ENCODE measurements around the gene ONECUT2.

Gene ONECUT2

DNA sequence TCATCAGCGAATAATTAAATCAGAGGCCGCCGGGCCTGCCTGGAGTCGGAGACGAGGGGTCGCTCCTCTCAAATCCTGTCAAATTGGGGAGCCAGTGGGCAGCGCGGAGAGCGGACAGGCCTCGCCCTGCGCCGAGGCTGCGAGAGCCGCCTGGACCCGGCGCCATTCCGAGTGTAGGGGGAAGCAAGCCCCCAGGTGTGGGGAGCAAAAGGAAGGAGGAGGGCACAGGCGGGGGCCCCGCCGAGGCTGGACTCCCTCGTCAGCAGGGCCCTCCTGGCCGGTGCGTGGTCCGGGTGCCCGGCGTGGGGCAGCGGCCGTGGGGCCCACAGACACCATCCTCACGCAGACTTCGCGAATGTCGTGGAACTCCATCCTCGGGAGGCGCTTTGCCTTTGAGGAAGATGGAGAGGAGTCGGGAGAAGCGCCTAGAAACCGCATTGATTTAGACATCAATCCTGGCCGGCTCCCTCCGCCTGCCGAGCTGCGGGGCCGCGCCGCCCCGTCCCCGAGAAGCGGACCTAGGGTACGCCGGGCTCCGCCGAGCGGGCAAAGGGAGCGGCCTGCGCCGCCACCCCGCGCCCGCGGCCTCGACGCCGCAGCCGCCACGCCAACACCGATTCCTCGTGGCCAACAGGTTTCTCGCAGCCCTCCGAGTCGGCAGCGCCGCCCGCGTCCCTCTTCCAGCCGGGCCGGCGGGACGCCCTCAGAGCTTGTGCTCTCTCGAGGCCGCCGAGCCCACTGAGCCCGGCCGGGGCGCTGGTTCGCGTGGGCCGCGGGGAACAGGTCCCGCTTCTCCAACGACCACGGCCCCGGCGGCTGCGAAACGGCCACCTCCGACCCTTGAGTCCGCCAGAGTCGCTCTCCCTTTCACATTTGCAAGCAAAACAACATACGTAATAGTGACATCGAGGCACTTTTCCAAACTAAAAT lies 6.7 kb upstream of the ONECUT2 start:
- ATAC-seq (ENCODE audit: insufficient read depth, low read depth) = no peak
- TF ChIP-seq, protein P1, sequence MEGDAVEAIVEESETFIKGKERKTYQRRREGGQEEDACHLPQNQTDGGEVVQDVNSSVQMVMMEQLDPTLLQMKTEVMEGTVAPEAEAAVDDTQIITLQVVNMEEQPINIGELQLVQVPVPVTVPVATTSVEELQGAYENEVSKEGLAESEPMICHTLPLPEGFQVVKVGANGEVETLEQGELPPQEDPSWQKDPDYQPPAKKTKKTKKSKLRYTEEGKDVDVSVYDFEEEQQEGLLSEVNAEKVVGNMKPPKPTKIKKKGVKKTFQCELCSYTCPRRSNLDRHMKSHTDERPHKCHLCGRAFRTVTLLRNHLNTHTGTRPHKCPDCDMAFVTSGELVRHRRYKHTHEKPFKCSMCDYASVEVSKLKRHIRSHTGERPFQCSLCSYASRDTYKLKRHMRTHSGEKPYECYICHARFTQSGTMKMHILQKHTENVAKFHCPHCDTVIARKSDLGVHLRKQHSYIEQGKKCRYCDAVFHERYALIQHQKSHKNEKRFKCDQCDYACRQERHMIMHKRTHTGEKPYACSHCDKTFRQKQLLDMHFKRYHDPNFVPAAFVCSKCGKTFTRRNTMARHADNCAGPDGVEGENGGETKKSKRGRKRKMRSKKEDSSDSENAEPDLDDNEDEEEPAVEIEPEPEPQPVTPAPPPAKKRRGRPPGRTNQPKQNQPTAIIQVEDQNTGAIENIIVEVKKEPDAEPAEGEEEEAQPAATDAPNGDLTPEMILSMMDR (IDR thresholded peaks at IDR 0.05; ENCODE audit: borderline replicate concordance, extremely low read depth, low read length, poor library complexity, severe bottlenecking) = no peak
- TF ChIP-seq EZH2 (IDR thresholded peaks at IDR 0.05; ENCODE audit: borderline replicate concordance, low read depth, low read length, severe bottlenecking) = no peak
- Histone ChIP-seq H2AFZ (ENCODE audit: low read depth, low read length) (no peak overlapping the region), H3K27ac (ENCODE audit: low read length) (no peak overlapping the region), H4K20me1 (ENCODE audit: insufficient read depth, low read length) (no peaks in the 10 kb centered on the region; the same call in 1 of the 2 replicates), H3K79me2 (ENCODE audit: insufficient read depth, low read length) (no peaks in the 10 kb centered on the region), H3K4me2 (ENCODE audit: insufficient read depth, low read length) (no peak overlapping the region), H3K27me3 (ENCODE audit: insufficient read depth, low read length, poor library complexity) (no peaks in the 10 kb centered on the region), H3K4me1 (ENCODE audit: insufficient read depth, low read length) (no peaks in the 10 kb centered on the region), H3K36me3 (ENCODE audit: insufficient read depth, low read length) (no peaks in the 10 kb centered on the region), H3K9me3 (ENCODE audit: insufficient read depth, low read length, severe bottlenecking) (no peaks in the 10 kb centered on the region), H3K9ac (ENCODE audit: low read depth, low read length) (no peak overlapping the region), H3K4me3 (ENCODE audit: low read depth in 1 of 2, low read length in 2 of 2) (no peak overlapping the region)
- DNase-seq = no peak

DNA sequence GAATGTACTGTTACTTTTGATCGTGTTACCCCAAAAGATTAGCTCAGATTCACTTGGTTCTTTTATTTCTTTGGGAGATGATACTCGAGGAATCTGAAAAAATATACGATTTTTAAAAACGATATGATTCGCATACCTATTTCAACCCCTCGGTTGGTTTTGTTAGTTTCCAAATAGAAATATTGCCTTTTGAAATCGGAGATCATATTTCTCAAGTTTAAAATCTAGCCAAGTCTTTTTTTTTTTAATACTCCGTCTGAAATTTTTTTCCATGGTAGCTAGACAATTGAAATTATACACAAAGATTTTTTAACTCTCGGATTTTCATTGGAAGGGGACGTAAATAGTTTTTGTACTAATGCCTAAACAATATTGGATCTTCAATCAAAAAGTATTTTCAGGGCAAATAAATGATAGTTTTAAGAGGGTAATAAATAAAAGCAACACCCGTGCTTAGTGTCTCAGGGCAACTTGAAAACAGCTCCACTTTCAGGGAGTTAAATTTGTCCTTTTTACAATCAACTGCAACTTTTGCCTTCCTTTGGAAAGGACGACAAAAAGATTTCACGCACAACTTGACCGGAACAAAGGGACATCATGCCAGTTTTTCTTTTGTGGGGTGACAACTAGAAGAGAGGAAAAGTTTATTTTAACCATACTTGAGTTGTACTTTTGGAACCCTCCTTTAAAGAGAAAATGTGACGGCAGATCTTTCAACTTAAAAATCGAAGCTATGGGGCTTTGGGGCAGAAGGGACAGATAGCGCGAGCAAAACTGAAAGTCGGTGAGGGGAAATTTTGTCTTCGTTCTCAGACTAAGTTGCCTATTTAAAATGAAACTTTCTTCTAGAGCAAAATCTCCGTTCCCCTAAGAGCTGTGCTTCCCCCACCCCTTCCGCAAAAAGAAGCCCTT lies 5.8 kb upstream of the ONECUT2 start:
- DNase-seq (no peak), ATAC-seq (ENCODE audit: insufficient read depth, low read depth) (no peak)
- Histone ChIP-seq H3K4me3 (ENCODE audit: low read depth in 1 of 2, low read length in 2 of 2) (no peak overlapping the region), H3K4me2 (ENCODE audit: insufficient read depth, low read length) (no peak overlapping the region), H3K27me3 (ENCODE audit: insufficient read depth, low read length, poor library complexity) (no peaks in the 10 kb centered on the region), H3K79me2 (ENCODE audit: insufficient read depth, low read length) (no peaks in the 10 kb centered on the region), H3K9me3 (ENCODE audit: insufficient read depth, low read length, severe bottlenecking) (no peaks in the 10 kb centered on the region), H3K27ac (ENCODE audit: low read length) (no peak overlapping the region), H2AFZ (ENCODE audit: low read depth, low read length) (no peak overlapping the region), H4K20me1 (ENCODE audit: insufficient read depth, low read length) (no peaks in the 10 kb centered on the region; the same call in 1 of the 2 replicates), H3K36me3 (ENCODE audit: insufficient read depth, low read length) (no peaks in the 10 kb centered on the region), H3K9ac (ENCODE audit: low read depth, low read length) (no peak overlapping the region), H3K4me1 (ENCODE audit: insufficient read depth, low read length) (no peaks in the 10 kb centered on the region)
- TF ChIP-seq EZH2 (IDR thresholded peaks at IDR 0.05; ENCODE audit: borderline replicate concordance, low read depth, low read length, severe bottlenecking) = no peak
- TF ChIP-seq, protein P1 (IDR thresholded peaks at IDR 0.05; ENCODE audit: borderline replicate concordance, extremely low read depth, low read length, poor library complexity, severe bottlenecking) = no peak

DNA sequence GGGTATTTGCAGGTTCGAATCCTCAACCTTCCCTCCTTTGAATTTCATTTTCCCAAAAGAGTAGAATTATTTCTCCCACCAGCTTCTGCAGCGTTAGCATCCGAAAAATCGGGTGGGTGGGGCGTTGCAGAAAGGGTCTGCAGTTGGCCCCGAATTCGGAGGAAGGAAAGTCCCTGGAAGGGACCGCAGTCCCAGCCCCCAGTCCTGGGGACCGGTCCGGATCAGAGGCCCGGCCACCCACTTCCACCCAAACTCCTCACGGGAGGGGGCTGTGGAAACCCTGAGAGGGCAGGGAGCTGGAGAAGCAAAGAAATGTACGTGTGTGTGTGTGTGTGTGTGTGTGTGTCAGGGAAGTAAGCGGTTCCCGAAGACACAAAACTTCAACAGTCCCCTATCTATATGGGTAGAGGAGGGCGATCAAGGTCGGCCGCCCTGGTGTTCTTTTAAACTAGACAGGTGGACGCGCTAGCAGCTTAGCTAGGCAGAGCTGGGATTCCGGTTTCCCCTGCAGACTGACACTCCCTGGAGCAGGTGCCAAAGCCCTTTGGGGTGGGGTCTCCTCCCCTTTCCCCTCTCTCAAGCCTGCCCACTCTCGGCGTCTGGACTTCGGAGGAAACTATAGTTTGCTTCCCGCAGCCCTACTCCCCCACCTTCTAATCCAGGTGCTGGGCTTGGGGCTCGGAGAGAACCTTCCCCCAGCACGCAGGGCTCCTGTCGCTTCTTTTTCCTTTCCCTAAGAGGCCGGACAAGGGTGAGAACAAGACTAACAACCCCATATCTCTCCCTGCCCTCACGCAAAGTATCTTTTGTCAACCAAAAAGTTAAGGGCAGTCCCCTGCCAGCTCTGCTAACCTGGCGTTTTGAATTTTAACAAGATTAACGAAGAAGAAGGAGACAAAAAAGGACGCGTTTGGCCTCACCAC lies 4.8 kb upstream of the ONECUT2 start:
- Histone ChIP-seq H3K9ac (ENCODE audit: low read depth, low read length) (no peak overlapping the region), H2AFZ (ENCODE audit: low read depth, low read length) (no peak overlapping the region), H3K4me1 (ENCODE audit: insufficient read depth, low read length) (no peaks in the 10 kb centered on the region), H3K27ac (ENCODE audit: low read length) (no peak overlapping the region), H3K79me2 (ENCODE audit: insufficient read depth, low read length) (no peaks in the 10 kb centered on the region), H3K4me3 (ENCODE audit: low read depth in 1 of 2, low read length in 2 of 2) (no peak overlapping the region), H3K27me3 (ENCODE audit: insufficient read depth, low read length, poor library complexity) (no peaks in the 10 kb centered on the region), H4K20me1 (ENCODE audit: insufficient read depth, low read length) (no peaks in the 10 kb centered on the region; the same call in 1 of the 2 replicates), H3K9me3 (ENCODE audit: insufficient read depth, low read length, severe bottlenecking) (no peaks in the 10 kb centered on the region), H3K4me2 (ENCODE audit: insufficient read depth, low read length) (no peak overlapping the region), H3K36me3 (ENCODE audit: insufficient read depth, low read length) (no peaks in the 10 kb centered on the region)
- ATAC-seq (ENCODE audit: insufficient read depth, low read depth) = no peak
- DNase-seq = no peak
- no peak for TF ChIP-seq EZH2 (IDR thresholded peaks at IDR 0.05; ENCODE audit: borderline replicate concordance, low read depth, low read length, severe bottlenecking)
- TF ChIP-seq, protein P1 (IDR thresholded peaks at IDR 0.05; ENCODE audit: borderline replicate concordance, extremely low read depth, low read length, poor library complexity, severe bottlenecking) = no peak

All from DND-41 (cell line).